Fibroblast of lung (primary cell): ENCODE measurements around the gene ZNF692. TPM values are rescaled to one million over a fixed set of nuclear protein-coding genes. Genes with fewer than 3 reads are reported as not detected.

Source experiments
- DNase-seq, 2 donors: peaks; one replicate each; pipeline versions ENCODE4 v3.0.0 to v3.0.0-alpha.2; 2010; ENCODE audit warnings: low read depth in 2 of 2
- H2AFZ ChIP-seq: 2 replicates; pipeline ENCODE4 v1.5.1; 2012; ENCODE audit warnings: low read length, control low read depth, inconsistent platforms
- H3K27ac ChIP-seq: 2 replicates; pipeline ENCODE4 v1.5.1; 2011; ENCODE audit warnings: low read length, control low read depth; ENCODE audit not compliant: insufficient read depth
- H3K27me3 ChIP-seq: 2 replicates; pipeline ENCODE4 v1.5.1; 2011; ENCODE audit warnings: mild to moderate bottlenecking, low read length; ENCODE audit not compliant: control insufficient read depth, insufficient read depth
- H3K36me3 ChIP-seq: 2 replicates; pipeline ENCODE4 v1.5.1; 2011; ENCODE audit warnings: low read length; ENCODE audit not compliant: control insufficient read depth, insufficient read depth
- H3K4me1 ChIP-seq: 2 replicates; pipeline ENCODE4 v1.5.1; 2011; ENCODE audit warnings: low read length; ENCODE audit not compliant: control insufficient read depth, insufficient read depth; ENCODE audit errors: extremely low read depth
- H3K4me2 ChIP-seq: 2 replicates; pipeline ENCODE4 v1.5.1; 2011; ENCODE audit warnings: low read length, control low read depth; ENCODE audit not compliant: insufficient read depth; ENCODE audit errors: extremely low read depth
- H3K4me3 ChIP-seq, 4 experiments: fragments of 200-600 bp in 1 of 4; sonication (generic) in 1 of 4; replicated peaks in 1 of 4; 2 replicates each; pipeline ENCODE4 v1.5.1; 2011 to 2016; ENCODE audit warnings: low read length in 4 of 4, low read depth in 3 of 4, mild to moderate bottlenecking in 3 of 4, control low read depth in 2 of 4, inconsistent platforms in 1 of 4, mixed read lengths in 1 of 4; ENCODE audit not compliant: insufficient read depth in 1 of 4; ENCODE audit errors: control extremely low read depth in 1 of 4
- H3K79me2 ChIP-seq: 2 replicates; pipeline ENCODE4 v1.5.1; 2012; ENCODE audit warnings: mild to moderate bottlenecking, low read length, inconsistent platforms; ENCODE audit not compliant: control insufficient read depth, insufficient read depth
- H3K9ac ChIP-seq: 2 replicates; pipeline ENCODE4 v1.5.1; 2011; ENCODE audit warnings: mild to moderate bottlenecking, low read length, control low read depth; ENCODE audit not compliant: insufficient read depth
- H3K9me3 ChIP-seq: 2 replicates; pipeline ENCODE4 v1.5.1; 2012; ENCODE audit warnings: low read depth, low read length; ENCODE audit not compliant: control insufficient read depth, insufficient read depth
- H4K20me1 ChIP-seq: 2 replicates; pipeline ENCODE4 v1.5.1; 2011; ENCODE audit warnings: low read length; ENCODE audit not compliant: control insufficient read depth, insufficient read depth; ENCODE audit errors: extremely low read depth
- CTCF ChIP-seq, 2 donors: IDR thresholded peaks in 1 of 2; conservative IDR thresholded peaks in 1 of 2; 1 replicate in 1 of 2; 2 replicates in 1 of 2; pipeline ENCODE4 v1.5.1; 2011 to 2012; ENCODE audit warnings: low read length in 2 of 2, control low read depth in 1 of 2, inconsistent platforms in 1 of 2, low read depth in 1 of 2, mild to moderate bottlenecking in 1 of 2
- EZH2 ChIP-seq: IDR thresholded peaks from 2 replicates; pipeline ENCODE4 v1.5.1; 2012; ENCODE audit warnings: low read length, control low read depth, mild to moderate bottlenecking; ENCODE audit errors: missing control alignments
- polyA plus RNA-seq, 2 donors: library from polyadenylated mRNA; depleted of rRNA in 1 of 2; stranded (reverse) in 1 of 2; unstranded in 1 of 2; fragments of >200 nt; gene quantifications; 2 replicates each; pipeline ENCODE4 v1.2.1, GENCODE V29; 2011 to 2012; ENCODE audit warnings: missing spikeins in 1 of 2
- total RNA-seq: library from RNA; depleted of rRNA; stranded (reverse); fragments of >200 nt; gene quantifications from 2 replicates; pipeline ENCODE4 v1.2.1, GENCODE V29; 2014

The ZNF692 gene
- total and polyA plus RNA-seq, 2 donors (not counting 1 experiment from before 2014, with no cell fraction given): 7.6 to 16.2 TPM

GRCh38 chr1:248814351-248814750 lies 44.5 kb downstream of the ZNF692 start:
- Histone ChIP-seq H3K27me3 (no peaks in the 10 kb centered on the region), H2AFZ (no peak overlapping the region), H3K4me2 (no peak overlapping the region), H3K4me1 (peaks cover 12% of the 10 kb centered on the region), H4K20me1 (no peaks in the 10 kb centered on the region), H3K9me3 (no peaks in the 10 kb centered on the region), H3K4me3 (no peak overlapping the region), H3K9ac (no peak overlapping the region), H3K27ac (no peak overlapping the region), H3K79me2 (peaks cover 25% of the 10 kb centered on the region), H3K36me3 (peaks cover 36% of the 10 kb centered on the region)
- DNase-seq: no peak
- TF ChIP-seq CTCF (conservative IDR thresholded peaks at IDR 0.05 in 1 of 2, IDR thresholded peaks at IDR 0.05 in 1 of 2; ENCODE audit: low read depth in 1 of 2, low read length in 2 of 2): no peak
- TF ChIP-seq EZH2: no peak

DNA sequence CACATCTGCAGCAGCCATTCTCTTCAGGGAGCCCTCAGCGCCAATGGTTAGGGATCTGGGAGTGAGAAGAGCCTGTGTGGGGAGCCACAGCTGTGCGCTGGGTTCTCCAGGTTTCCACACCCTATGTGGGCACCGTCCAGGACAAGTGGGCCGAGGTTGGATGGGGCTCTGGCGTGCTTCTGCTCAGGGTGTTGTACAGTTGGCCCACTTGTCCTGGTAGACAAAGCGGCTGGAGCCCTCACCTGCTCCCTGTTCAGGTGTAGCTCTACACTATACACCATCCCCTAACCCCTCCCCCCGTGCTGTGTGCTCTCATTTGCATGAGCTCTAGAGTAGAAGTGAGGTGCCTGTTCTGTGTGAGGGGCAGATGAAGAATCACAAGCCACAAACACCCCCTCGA lies 45.3 kb downstream of the ZNF692 start:
- no peak overlapping the region for H3K27ac ChIP-seq
- H3K4me3 ChIP-seq: no peak overlapping the region
- DNase-seq: no peak
- H2AFZ ChIP-seq: no peak overlapping the region
- no peak overlapping the region for H3K9ac ChIP-seq
- peaks cover 33% of the 10 kb centered on the region for H3K36me3 ChIP-seq
- H3K4me1 ChIP-seq: peaks cover 8% of the 10 kb centered on the region
- H3K79me2 ChIP-seq: peaks cover 17% of the 10 kb centered on the region
- TF ChIP-seq CTCF (conservative IDR thresholded peaks at IDR 0.05 in 1 of 2, IDR thresholded peaks at IDR 0.05 in 1 of 2; ENCODE audit: low read depth in 1 of 2, low read length in 2 of 2) (no peak), EZH2 (no peak)
- H3K9me3 ChIP-seq: no peaks in the 10 kb centered on the region
- H3K27me3 ChIP-seq: no peaks in the 10 kb centered on the region
- H3K4me2 ChIP-seq: no peak overlapping the region
- H4K20me1 ChIP-seq: no peaks in the 10 kb centered on the region

DNA sequence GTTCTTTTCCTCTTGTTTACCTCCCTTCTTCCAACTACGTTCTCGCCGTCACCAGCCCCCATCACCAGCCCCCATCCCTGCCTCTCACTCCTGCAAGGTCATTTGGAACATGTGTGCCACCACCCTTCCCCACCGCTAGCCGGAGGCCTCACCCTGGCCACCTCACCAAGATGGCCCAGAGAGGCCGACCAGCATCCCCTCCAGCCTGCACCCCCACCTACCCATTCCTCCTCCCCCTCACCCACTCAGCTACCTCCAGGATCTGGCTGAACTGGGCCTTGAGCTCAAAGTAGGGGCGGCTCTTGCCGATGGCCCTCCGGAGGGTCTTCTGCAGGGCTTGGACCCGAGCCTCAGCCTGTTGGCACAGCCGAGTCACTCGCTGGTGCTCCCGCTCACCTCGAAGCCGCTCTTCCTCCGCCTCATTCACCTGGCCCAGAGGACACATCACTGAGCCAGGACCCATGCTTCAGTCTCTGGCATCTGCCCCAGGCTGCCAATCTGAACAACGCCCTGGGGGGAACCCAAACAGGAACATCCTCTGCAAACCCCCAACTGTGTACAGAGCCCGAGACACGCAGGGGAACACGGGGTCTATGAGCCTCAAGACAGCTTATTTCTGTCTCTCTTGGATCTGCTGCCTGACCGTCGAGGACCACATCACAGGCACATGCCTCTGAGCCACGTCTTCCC lies 46.0 kb downstream of the ZNF692 start:
- Histone ChIP-seq H4K20me1 (no peaks in the 10 kb centered on the region), H3K36me3 (peaks cover 32% of the 10 kb centered on the region)

More for the DNA sequence above, 46.0 kb downstream of the ZNF692 start:
- Histone ChIP-seq H3K9me3 (no peaks in the 10 kb centered on the region), H3K4me3 (no peak overlapping the region), H2AFZ (no peak overlapping the region), H3K27ac (no peak overlapping the region), H3K4me1 (peaks cover 8% of the 10 kb centered on the region), H3K9ac (no peak overlapping the region), H3K4me2 (no peak overlapping the region), H3K79me2 (peaks cover 10% of the 10 kb centered on the region), H3K27me3 (no peaks in the 10 kb centered on the region)
- DNase-seq: no peak
- TF ChIP-seq CTCF (conservative IDR thresholded peaks at IDR 0.05 in 1 of 2, IDR thresholded peaks at IDR 0.05 in 1 of 2; ENCODE audit: low read depth in 1 of 2, low read length in 2 of 2) (no peak), EZH2 (no peak)
